GM10248 (cell line): ENCODE results near the gene JOSD1.

Experiments used
- CTCF ChIA-PET: fragments of 300-600 bp; sonication (Branson Sonifier 250); formaldehyde crosslinking; extraction: SDS; loops from one replicate; lab custom pipeline; 2021; ENCODE audit warnings: antibody characterized with exemption; lab: Yijun Ruan, JAX
- POLR2A ChIA-PET: fragments of 350-650 bp; sonication (Branson Sonifier 250); formaldehyde crosslinking; extraction: SDS; loops from one replicate; lab custom pipeline; 2020; ENCODE audit warnings: antibody characterized with exemption; lab: Yijun Ruan, JAX
- DNase-seq: peaks from one replicate; pipeline ENCODE4 v3.0.0; 2012; ENCODE audit errors: extremely low spot score
- CTCF ChIP-seq: IDR thresholded peaks from 2 replicates; pipeline ENCODE4 v1.5.1; 2012; ENCODE audit warnings: mild to moderate bottlenecking, low read depth; ENCODE audit errors: extremely low read depth, missing control alignments, control extremely low read depth

JOSD1 gene

GRCh38 chr22:38689651-38690050 lies 11.1 kb downstream of the JOSD1 start:
- ChIA-PET POLR2A (interaction anchor here (0.7 kb wide), 1 partner anchor 17 kb away, joined by 3 read pairs; no protein-coding TSS in a partner anchor), CTCF (interaction anchor here (1.8 kb wide), 1 partner anchor 9 kb away, joined by 9 read pairs; no protein-coding TSS in a partner anchor)
- no peak for DNase-seq
- no peak for TF ChIP-seq CTCF

- CTCF ChIA-PET = no interaction called here
- DNase-seq = no peak
- TF ChIP-seq CTCF = no peak
- POLR2A ChIA-PET = no interaction called here
Observed at GRCh38 chr22:38685761-38686160, 15.0 kb downstream of the JOSD1 start.

GRCh38 chr22:38684895-38685294 lies 15.8 kb downstream of the JOSD1 start:
- DNase-seq = no peak
- ChIA-PET POLR2A (interaction anchor here (0.6 kb wide), 1 partner anchor 8 kb away, joined by 12 read pairs; no protein-coding TSS in a partner anchor), CTCF (no interaction called here)
- TF ChIP-seq CTCF = no peak

- ChIA-PET CTCF (interaction anchor here (0.7 to 3.6 kb wide), 19 partner anchors 8 to 718 kb away, joined by 3 to 48 read pairs (median 4); partner anchors contain the start of genes CBY1, GTPBP1, JOSD1 and TAB1), POLR2A (interaction anchor here (0.6 to 1.2 kb wide), 3 partner anchors 18 to 66 kb away, joined by 4 to 5 read pairs (median 5); partner anchors contain the start of gene GTPBP1)
- peak; percentile 78 for TF ChIP-seq CTCF
- peak; percentile 98 for DNase-seq
Observed at GRCh38 chr22:38681582-38682335, 19.0 kb downstream of the JOSD1 start, which contains the start of gene TOMM22. Gene TOMM22 (plus strand): TSS chr22:38681957. CDS start chr22:38681979, 22 bp downstream.

- TF ChIP-seq CTCF = no peak
- no peak for DNase-seq
- CTCF ChIA-PET = no interaction called here
- POLR2A ChIA-PET = no interaction called here
Observed at GRCh38 chr22:38675833-38676232, 24.9 kb downstream of the JOSD1 start.

GRCh38 chr22:38674888-38675287 lies 25.9 kb downstream of the JOSD1 start:
- TF ChIP-seq CTCF = no peak
- ChIA-PET POLR2A (interaction anchor here (0.6 kb wide), 2 partner anchors 665 to 817 kb away, joined by 4 read pairs; no protein-coding TSS in a partner anchor), CTCF (interaction anchor here (1.0 kb wide), 1 partner anchor 11 kb away, joined by 3 read pairs; no protein-coding TSS in a partner anchor)
- no peak for DNase-seq
